IMR-90 (cell line): ENCODE results near the gene BRDT. TPM values are rescaled to one million over a fixed set of nuclear protein-coding genes. Genes with fewer than 3 reads are reported as not detected.

ENCODE experiments used
- ATAC-seq: fragments of 200-7000 bp; cut with Tn5 transposase; 2 replicates; pipeline ENCODE4 v1.9.1; 2020; ENCODE audit warnings: low read depth, mild to moderate bottlenecking, moderate library complexity
- BruUV-seq: library from RNA; stranded (reverse); fragments of 400-500 nt; replicated peaks from 2 replicates; lab custom pipeline; 2021; lab: Mats Ljungman, UMichigan
- CTCF ChIA-PET: fragments of 300-600 bp; formaldehyde crosslinking; extraction: SDS; loops from one replicate; lab custom pipeline; 2021; ENCODE audit warnings: antibody characterized with exemption; lab: Yijun Ruan, JAX
- POLR2A ChIA-PET: fragments of 300-600 bp; sonication (Branson Sonifier 250); formaldehyde crosslinking; loops from one replicate; lab custom pipeline; 2022; ENCODE audit warnings: antibody characterized with exemption; ENCODE audit not compliant: unreplicated experiment; lab: Charles Lee
- DNase-seq: peaks from one replicate; pipeline ENCODE4 v3.0.0; 2013
- H2AFZ ChIP-seq: replicated peaks from 2 replicates; pipeline ENCODE3; 2013; ENCODE audit warnings: low read length, mild to moderate bottlenecking; ENCODE audit not compliant: poor library complexity
- H2AK5ac ChIP-seq: 2 replicates; pipeline ENCODE4 v1.6.1; 2013; ENCODE audit warnings: low read depth, low read length, inconsistent platforms
- H2AK9ac ChIP-seq: replicated peaks from 2 replicates; pipeline ENCODE3; 2013; ENCODE audit warnings: mild to moderate bottlenecking, low read depth, low read length, moderate library complexity; ENCODE audit not compliant: poor library complexity
- H2BK120ac ChIP-seq: 2 replicates; pipeline ENCODE4 v1.6.1; 2013; ENCODE audit warnings: low read depth, low read length, inconsistent platforms
- H2BK15ac ChIP-seq: 3 replicates; pipeline ENCODE4 v1.6.1; 2013; ENCODE audit warnings: low read depth, low read length, inconsistent platforms
- H2BK20ac ChIP-seq: 2 replicates; pipeline ENCODE4 v1.6.1; 2013; ENCODE audit warnings: low read depth, mild to moderate bottlenecking, inconsistent platforms, low read length, moderate library complexity
- H2BK5ac ChIP-seq: 2 replicates; pipeline ENCODE4 v1.6.1; 2013; ENCODE audit warnings: mild to moderate bottlenecking, low read depth, low read length, inconsistent platforms; ENCODE audit not compliant: poor library complexity, severe bottlenecking
- H3K14ac ChIP-seq: replicated peaks from 2 replicates; pipeline ENCODE4 v1.6.1; 2013; ENCODE audit warnings: low read depth, low read length, inconsistent platforms
- H3K18ac ChIP-seq: 2 replicates; pipeline ENCODE4 v1.6.1; 2013; ENCODE audit warnings: low read depth, low read length, control low read depth
- H3K23ac ChIP-seq: 2 replicates; pipeline ENCODE4 v1.6.1; 2013; ENCODE audit warnings: low read depth, low read length, inconsistent platforms
- H3K27ac ChIP-seq: 2 replicates; pipeline ENCODE4 v1.5.1; 2013; ENCODE audit warnings: mild to moderate bottlenecking, control low read depth, low read length; ENCODE audit not compliant: insufficient read depth
- H3K27me3 ChIP-seq: 2 replicates; pipeline ENCODE4 v1.6.1; 2013; ENCODE audit warnings: low read length; ENCODE audit not compliant: control insufficient read depth, insufficient read depth
- H3K36me3 ChIP-seq: 2 replicates; pipeline ENCODE4 v1.6.1; 2013; ENCODE audit warnings: low read length, mixed read lengths; ENCODE audit not compliant: control insufficient read depth, insufficient read depth
- H3K4ac ChIP-seq: 2 replicates; pipeline ENCODE4 v1.6.1; 2013; ENCODE audit warnings: low read depth, low read length, inconsistent platforms
- H3K4me1 ChIP-seq: 2 replicates; pipeline ENCODE4 v1.6.1; 2013; ENCODE audit warnings: low read length, mixed read lengths; ENCODE audit not compliant: control insufficient read depth, insufficient read depth
- H3K4me2 ChIP-seq: 2 replicates; pipeline ENCODE4 v1.6.1; 2013; ENCODE audit warnings: low read depth, mild to moderate bottlenecking, control low read depth, low read length, moderate library complexity
- H3K4me3 ChIP-seq: 2 replicates; pipeline ENCODE4 v1.5.1; 2013; ENCODE audit warnings: low read depth, mild to moderate bottlenecking, control low read depth, low read length, moderate library complexity; ENCODE audit not compliant: insufficient read depth
- H3K56ac ChIP-seq: 2 replicates; pipeline ENCODE4 v1.6.1; 2013; ENCODE audit warnings: low read length, inconsistent platforms; ENCODE audit not compliant: insufficient read depth; ENCODE audit errors: extremely low read depth
- H3K79me1 ChIP-seq, 2 experiments: 2 replicates each; pipeline ENCODE4 v1.6.1; 2013; ENCODE audit warnings: low read length in 2 of 2, inconsistent platforms in 1 of 2, low read depth in 1 of 2
- H3K9ac ChIP-seq: 2 replicates; pipeline ENCODE4 v1.6.1; 2013; ENCODE audit warnings: low read depth, low read length, control low read depth
- H3K9me1 ChIP-seq: 2 replicates; pipeline ENCODE4 v1.6.1; 2013; ENCODE audit warnings: low read length, inconsistent platforms; ENCODE audit not compliant: insufficient read depth
- H3K9me3 ChIP-seq: 2 replicates; pipeline ENCODE4 v1.6.1; 2013; ENCODE audit warnings: low read length; ENCODE audit not compliant: control insufficient read depth, insufficient read depth
- H4K20me1 ChIP-seq: 2 replicates; pipeline ENCODE4 v1.6.1; 2013; ENCODE audit warnings: low read length, inconsistent platforms; ENCODE audit not compliant: insufficient read depth
- H4K5ac ChIP-seq: 2 replicates; pipeline ENCODE4 v1.6.1; 2013; ENCODE audit warnings: mild to moderate bottlenecking, low read depth, low read length, control low read depth
- H4K8ac ChIP-seq, 2 experiments: 2 replicates each; pipeline ENCODE4 v1.6.1; 2013; ENCODE audit warnings: low read depth in 2 of 2, low read length in 2 of 2, control low read depth in 1 of 2, inconsistent platforms in 1 of 2
- H4K91ac ChIP-seq: 2 replicates; pipeline ENCODE4 v1.6.1; 2013; ENCODE audit warnings: low read depth, low read length, inconsistent platforms; ENCODE audit not compliant: insufficient read depth
- MAFK ChIP-seq: IDR thresholded peaks from 2 replicates; pipeline ENCODE4 v1.6.1; 2012; ENCODE audit warnings: low read depth, low read length, improper control_type of control experiment
- NFE2L2 ChIP-seq: fragments of 150-350 bp; IDR thresholded peaks from 2 replicates; pipeline ENCODE4 v1.6.1; 2016; ENCODE audit warnings: low read depth, mild to moderate bottlenecking, low read length
- WGBS, 2 experiments: methylation state at CpG; one replicate each; pipeline versions ENCODE4 v1.1.5 to v1.1.7; 2013; ENCODE audit warnings: missing lambda C conversion rate in 2 of 2; ENCODE audit not compliant: insufficient read length in 1 of 2; ENCODE audit errors: extremely low coverage in 2 of 2; 5-methylcytosine and 5-hydroxymethylcytosine counted together
- dilution Hi-C: fragments of 300-500 bp; cut with HindIII; formaldehyde crosslinking; loops from one replicate; pipeline ENCODE4 v1.14.3; 2018; ENCODE audit warnings: low sequenced_read_pairs; ENCODE audit not compliant: unreplicated experiment
- in situ Hi-C: fragments of 300-500 bp; cut with MboI; formaldehyde crosslinking; loops from 3 replicates; pipeline ENCODE4 v1.14.3; 2019; ENCODE audit warnings: low sequenced_read_pairs, inconsistent platforms, mixed read lengths
- intact Hi-C: fragments of 100-400 bp; cut with micrococcal nuclease; formaldehyde crosslinking; loops from 2 replicates; pipeline ENCODE4 v1.10.0; 2022
- polyA plus RNA-seq, 3 experiments: library from polyadenylated mRNA; depleted of rRNA; stranded (reverse); fragments of >200 nt; gene quantifications; 2 replicates each; pipeline ENCODE4 v1.2.3, GENCODE V29; 2012; ENCODE audit warnings: low replicate concordance in 1 of 3
- total RNA-seq: library from RNA; depleted of rRNA; stranded (reverse); fragments of >200 nt; gene quantifications from 2 replicates; pipeline ENCODE4 v1.2.3, GENCODE V29; 2012

Gene BRDT
- total and polyA plus RNA-seq, 2 of the 4 experiments (the other 2 are of a cell fraction): not detected

GRCh38 chr1:91944087-91944486, 5.1 kb upstream of the BRDT start:
- Histone ChIP-seq H3K27me3 (no peaks in the 10 kb centered on the region), H3K4me3 (no peak overlapping the region), H3K9me3 (no peaks in the 10 kb centered on the region), H3K9me1 (no peaks in the 10 kb centered on the region), H2BK20ac (no peak overlapping the region), H3K79me1 (no peaks in the 10 kb centered on the region), H3K4ac (no peak overlapping the region), H3K18ac (no peak overlapping the region), H2AK5ac (no peak overlapping the region), H3K56ac (no peak overlapping the region), H4K91ac (no peak overlapping the region), H2BK5ac (no peak overlapping the region), H3K27ac (no peak overlapping the region), H3K4me1 (no peaks in the 10 kb centered on the region), H3K9ac (no peak overlapping the region), H2AFZ (no peak overlapping the region), H3K14ac (no peak overlapping the region), H4K8ac (no peak overlapping the region), H4K20me1 (no peaks in the 10 kb centered on the region), H2BK120ac (no peak overlapping the region), H3K23ac (no peak overlapping the region), H3K36me3 (no peaks in the 10 kb centered on the region), H3K4me2 (no peak overlapping the region), H4K5ac (no peak overlapping the region), H2AK9ac (no peak overlapping the region), H2BK15ac (no peak overlapping the region)
- TF ChIP-seq MAFK: no peak
- no peak for TF ChIP-seq NFE2L2
- no CpG with 5 or more reads among the region's 3 CpGs for WGBS, 2 experiments
- ChIA-PET POLR2A (no interaction called here), CTCF (no interaction called here)
- dilution Hi-C loops: no loop called here
- intact Hi-C loops: no loop called here
- in situ Hi-C loops: no loop called here
- no peak for DNase-seq
- ATAC-seq: no peak
- BruUV-seq: no TSS peak
